Measurements from ENCODE around the gene CYTH4.

CYTH4 gene

DNA sequence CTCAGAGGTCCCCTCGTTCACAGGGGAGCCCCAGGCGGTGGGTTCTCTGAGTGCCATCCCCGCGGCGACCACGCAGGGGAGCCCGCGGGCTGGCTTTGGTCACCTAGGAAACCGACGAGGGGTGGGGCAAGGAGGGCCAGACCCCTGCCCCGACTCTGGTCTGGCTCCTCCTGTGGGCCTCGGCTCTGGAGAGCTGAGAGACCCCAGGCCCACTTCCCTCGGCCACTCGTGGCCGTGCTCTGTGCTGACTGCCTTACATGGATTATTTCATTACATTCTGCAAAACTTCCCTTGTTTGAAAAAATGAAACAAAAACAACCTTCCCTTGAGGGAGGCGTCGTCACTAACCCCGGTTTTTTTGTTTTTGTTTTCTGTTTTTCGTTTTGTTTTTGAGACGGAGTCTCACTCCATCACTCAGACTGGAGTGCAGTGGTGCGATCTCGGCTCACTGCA is 15.1 kb upstream of the CYTH4 start:
- peak overlapping the region; percentile 20 for H3K4me3 ChIP-seq (ENCODE audit: severe bottlenecking)
- peak; percentile 67 for ATAC-seq (ENCODE audit: low read depth)
- no peaks in the 10 kb centered on the region for H3K27me3 ChIP-seq (ENCODE audit: insufficient read depth, poor library complexity, severe bottlenecking)
- TF ChIP-seq CTCF (IDR thresholded peaks at IDR 0.05; ENCODE audit: poor library complexity, severe bottlenecking) = peak; percentile 94
- no peak overlapping the region for H3K27ac ChIP-seq (ENCODE audit: poor library complexity, severe bottlenecking)
- no peaks in the 10 kb centered on the region for H3K36me3 ChIP-seq (ENCODE audit: low read depth)
- no peaks in the 10 kb centered on the region for H3K4me1 ChIP-seq (ENCODE audit: insufficient read depth, poor library complexity, severe bottlenecking)
- DNase-seq (ENCODE audit: low spot score) = peak; percentile 59
- peaks cover 6% of the 10 kb centered on the region for H3K9me3 ChIP-seq (ENCODE audit: severe bottlenecking)

DNA sequence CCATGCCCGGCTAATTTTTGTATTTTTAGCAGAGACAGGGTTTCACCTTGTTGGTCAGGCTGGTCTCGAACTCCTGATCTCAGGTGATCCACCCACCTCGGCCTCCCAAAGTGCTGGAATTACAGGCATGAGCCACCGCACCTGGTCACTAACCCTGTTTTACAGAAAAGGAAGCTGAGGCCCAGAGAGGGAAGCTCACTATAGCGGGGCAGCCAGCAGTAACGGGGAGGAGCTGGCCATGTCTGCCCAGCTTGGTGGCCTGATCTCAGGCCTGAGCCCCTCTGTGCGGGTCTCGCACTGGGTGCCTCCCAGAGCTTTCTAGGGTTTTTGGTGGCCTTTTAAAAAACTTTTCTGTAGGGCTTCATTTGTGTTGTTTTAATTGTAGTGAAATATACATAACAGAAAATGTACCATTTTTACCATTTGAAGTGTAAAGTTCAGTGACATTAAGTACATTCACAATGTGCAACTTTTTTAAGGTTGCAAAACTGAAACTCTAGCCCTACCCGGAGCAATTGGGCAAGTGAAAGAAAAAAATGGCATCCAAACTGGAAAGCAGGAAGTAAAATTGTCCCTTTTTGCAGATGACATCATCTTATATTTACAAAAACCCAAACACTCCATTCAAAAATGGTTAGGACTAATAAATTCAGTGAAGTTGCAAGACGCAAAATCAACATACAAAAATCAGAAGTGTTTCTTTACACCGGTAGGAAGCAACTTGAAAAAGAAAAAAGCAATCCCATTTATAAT is 14.5 kb upstream of the CYTH4 start:
- H3K9me3 ChIP-seq (ENCODE audit: severe bottlenecking) = peaks cover 6% of the 10 kb centered on the region
- no peak for TF ChIP-seq CTCF (IDR thresholded peaks at IDR 0.05; ENCODE audit: poor library complexity, severe bottlenecking)
- no peak for DNase-seq (ENCODE audit: low spot score)
- ATAC-seq (ENCODE audit: low read depth) = no peak
- no peak overlapping the region for H3K4me3 ChIP-seq (ENCODE audit: severe bottlenecking)
- no peaks in the 10 kb centered on the region for H3K27me3 ChIP-seq (ENCODE audit: insufficient read depth, poor library complexity, severe bottlenecking)
- H3K4me1 ChIP-seq (ENCODE audit: insufficient read depth, poor library complexity, severe bottlenecking) = no peaks in the 10 kb centered on the region
- H3K27ac ChIP-seq (ENCODE audit: poor library complexity, severe bottlenecking) = no peak overlapping the region
- no peaks in the 10 kb centered on the region for H3K36me3 ChIP-seq (ENCODE audit: low read depth)

- Histone ChIP-seq H3K9me3 (ENCODE audit: severe bottlenecking) (no peaks in the 10 kb centered on the region), H3K27ac (ENCODE audit: poor library complexity, severe bottlenecking) (no peak overlapping the region), H3K4me1 (ENCODE audit: insufficient read depth, poor library complexity, severe bottlenecking) (no peaks in the 10 kb centered on the region), H3K4me3 (ENCODE audit: severe bottlenecking) (no peak overlapping the region), H3K36me3 (ENCODE audit: low read depth) (no peaks in the 10 kb centered on the region), H3K27me3 (ENCODE audit: insufficient read depth, poor library complexity, severe bottlenecking) (no peaks in the 10 kb centered on the region)
- DNase-seq (ENCODE audit: low spot score) (no peak), ATAC-seq (ENCODE audit: low read depth) (no peak)
- TF ChIP-seq CTCF (IDR thresholded peaks at IDR 0.05; ENCODE audit: poor library complexity, severe bottlenecking) = no peak
Observed at GRCh38 chr22:37269936-37270678, 12.2 kb upstream of the CYTH4 start.

- TF ChIP-seq CTCF (IDR thresholded peaks at IDR 0.05; ENCODE audit: poor library complexity, severe bottlenecking) = no peak
- H3K4me1 ChIP-seq (ENCODE audit: insufficient read depth, poor library complexity, severe bottlenecking) = no peaks in the 10 kb centered on the region
Observed at GRCh38 chr22:37270928-37271650, 11.2 kb upstream of the CYTH4 start.

More at GRCh38 chr22:37270928-37271650, 11.2 kb upstream of the CYTH4 start:
- H3K27me3 ChIP-seq (ENCODE audit: insufficient read depth, poor library complexity, severe bottlenecking) = no peaks in the 10 kb centered on the region
- ATAC-seq (ENCODE audit: low read depth) (no peak), DNase-seq (ENCODE audit: low spot score) (no peak)
- no peaks in the 10 kb centered on the region for H3K9me3 ChIP-seq (ENCODE audit: severe bottlenecking)
- H3K27ac ChIP-seq (ENCODE audit: poor library complexity, severe bottlenecking) = no peak overlapping the region
- H3K4me3 ChIP-seq (ENCODE audit: severe bottlenecking) = no peak overlapping the region
- no peaks in the 10 kb centered on the region for H3K36me3 ChIP-seq (ENCODE audit: low read depth)

Measured in RWPE2 (cell line).